GM10248 (cell line): Measurements from ENCODE around the gene OTOP3.
A peak's percentile ranks its signal among the peaks of the same experiment; 100 is the strongest.

Experiments
- CTCF ChIA-PET: fragments of 300-600 bp; sonication (Branson Sonifier 250); formaldehyde crosslinking; extraction: SDS; loops from one replicate; lab custom pipeline; 2021; ENCODE audit warnings: antibody characterized with exemption; lab: Yijun Ruan, JAX
- POLR2A ChIA-PET: fragments of 350-650 bp; sonication (Branson Sonifier 250); formaldehyde crosslinking; extraction: SDS; loops from one replicate; lab custom pipeline; 2020; ENCODE audit warnings: antibody characterized with exemption; lab: Yijun Ruan, JAX
- DNase-seq: peaks from one replicate; pipeline ENCODE4 v3.0.0; 2012; ENCODE audit errors: extremely low spot score
- TF ChIP-seq, protein P1 (sequence below): IDR thresholded peaks from 2 replicates; pipeline ENCODE4 v1.5.1; 2012; ENCODE audit warnings: mild to moderate bottlenecking, low read depth; ENCODE audit errors: extremely low read depth, missing control alignments, control extremely low read depth

Gene OTOP3

DNA sequence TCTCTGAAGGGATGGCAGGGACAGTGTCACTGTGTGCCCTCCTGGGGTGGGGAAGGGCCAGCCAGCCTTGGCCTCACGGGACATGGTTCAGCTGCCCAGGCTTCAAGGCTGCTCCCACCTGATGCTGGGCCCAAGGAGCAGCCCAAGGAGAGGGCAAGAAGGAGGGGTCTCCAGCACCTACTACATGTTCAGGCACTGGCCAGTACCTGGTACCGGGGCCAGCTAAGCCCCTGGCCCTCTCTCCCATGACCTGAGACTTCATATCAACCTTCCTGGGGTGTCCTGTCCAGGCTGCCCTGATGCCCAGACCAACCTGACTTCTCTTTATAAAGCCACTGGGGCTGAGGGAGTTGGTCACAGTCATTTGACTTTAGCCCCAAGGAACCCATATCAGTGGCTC is 13.9 kb upstream of the OTOP3 start:
- POLR2A ChIA-PET, result no interaction called here
- TF ChIP-seq, protein P1, sequence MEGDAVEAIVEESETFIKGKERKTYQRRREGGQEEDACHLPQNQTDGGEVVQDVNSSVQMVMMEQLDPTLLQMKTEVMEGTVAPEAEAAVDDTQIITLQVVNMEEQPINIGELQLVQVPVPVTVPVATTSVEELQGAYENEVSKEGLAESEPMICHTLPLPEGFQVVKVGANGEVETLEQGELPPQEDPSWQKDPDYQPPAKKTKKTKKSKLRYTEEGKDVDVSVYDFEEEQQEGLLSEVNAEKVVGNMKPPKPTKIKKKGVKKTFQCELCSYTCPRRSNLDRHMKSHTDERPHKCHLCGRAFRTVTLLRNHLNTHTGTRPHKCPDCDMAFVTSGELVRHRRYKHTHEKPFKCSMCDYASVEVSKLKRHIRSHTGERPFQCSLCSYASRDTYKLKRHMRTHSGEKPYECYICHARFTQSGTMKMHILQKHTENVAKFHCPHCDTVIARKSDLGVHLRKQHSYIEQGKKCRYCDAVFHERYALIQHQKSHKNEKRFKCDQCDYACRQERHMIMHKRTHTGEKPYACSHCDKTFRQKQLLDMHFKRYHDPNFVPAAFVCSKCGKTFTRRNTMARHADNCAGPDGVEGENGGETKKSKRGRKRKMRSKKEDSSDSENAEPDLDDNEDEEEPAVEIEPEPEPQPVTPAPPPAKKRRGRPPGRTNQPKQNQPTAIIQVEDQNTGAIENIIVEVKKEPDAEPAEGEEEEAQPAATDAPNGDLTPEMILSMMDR, result no peak
- CTCF ChIA-PET, result interaction anchor here (0.9 to 17.8 kb wide), 4 partner anchors 37 to 280 kb away, joined by 3 to 390 read pairs (median 5); partner anchors contain the start of gene MRPL58
- DNase-seq, result no peak

DNA sequence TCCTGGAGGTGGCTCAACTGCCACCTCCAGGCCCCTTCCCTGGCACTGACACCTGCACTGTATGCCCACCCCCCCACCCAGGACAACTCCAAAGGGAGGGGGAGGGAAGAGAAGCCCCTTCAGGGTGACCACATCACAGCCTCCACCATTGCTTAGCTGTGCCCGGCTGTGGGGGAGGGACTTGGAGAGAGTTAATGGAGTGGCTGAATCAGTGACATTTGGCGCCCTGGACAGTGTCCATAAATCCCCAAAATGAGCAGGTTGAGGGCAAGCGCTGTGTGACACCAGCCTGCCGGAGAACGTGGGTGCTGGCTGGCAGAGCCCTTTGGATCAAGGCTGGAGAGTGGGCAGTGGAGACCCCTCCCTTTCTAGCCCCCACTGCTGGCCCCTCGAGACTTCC is 13.5 kb upstream of the OTOP3 start:
- TF ChIP-seq, protein P1, result no peak
- no peak for DNase-seq
- CTCF ChIA-PET, result interaction anchor here (1.0 to 17.8 kb wide), 5 partner anchors 25 to 185 kb away, joined by 3 to 390 read pairs (median 4); no protein-coding TSS in a partner anchor
- POLR2A ChIA-PET, result no interaction called here

DNA sequence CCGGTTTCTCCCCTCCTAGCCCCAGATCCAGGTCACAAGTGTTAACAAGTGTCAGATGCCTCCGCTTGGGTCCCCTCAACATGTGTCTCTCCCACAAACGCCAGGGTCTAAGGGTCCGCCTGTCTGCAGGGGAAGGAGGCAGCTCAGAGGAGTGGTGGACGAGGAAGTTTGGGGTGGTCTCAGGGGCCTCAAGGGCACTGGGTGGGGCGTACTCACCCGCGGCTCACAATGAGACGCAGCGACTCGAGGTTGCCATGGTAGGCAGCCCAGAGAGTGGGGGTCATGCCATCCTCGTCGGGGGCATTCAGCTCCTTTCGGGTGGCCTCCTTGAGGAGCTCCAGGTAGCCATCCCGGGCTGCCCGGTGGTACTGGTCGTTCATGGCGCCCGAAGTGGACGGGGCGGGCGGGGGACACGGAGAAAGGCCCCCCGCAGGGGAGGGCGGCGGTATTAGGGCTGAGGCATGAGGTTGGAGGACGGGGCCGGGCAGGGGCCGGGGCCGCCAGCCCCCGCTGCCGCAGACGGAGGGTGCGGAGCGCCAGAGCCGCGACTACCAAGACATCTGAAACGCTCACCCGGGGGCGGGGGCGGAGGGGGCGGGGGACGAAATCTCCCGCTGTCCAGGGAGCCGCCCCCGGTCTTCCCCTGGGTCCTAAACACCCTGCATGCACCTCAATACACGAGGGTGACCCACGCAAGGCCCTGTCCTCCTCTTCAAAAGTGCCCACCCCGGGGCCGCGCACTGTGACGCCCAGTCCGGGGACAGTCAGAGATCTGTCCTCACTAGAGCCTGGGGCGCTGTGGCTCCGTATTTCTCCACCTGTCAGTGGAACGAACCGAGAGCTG is 12.8 kb upstream of the OTOP3 start, which contains the start of gene USH1G:
Gene USH1G, minus strand, starts transcription at position 562 of the 844 bp plus-strand sequence. Its CDS starts 182 bp downstream, at position 380.
- CTCF ChIA-PET, result interaction anchor here (0.9 to 17.8 kb wide), 14 partner anchors 9 to 279 kb away, joined by 3 to 390 read pairs (median 4); no protein-coding TSS in a partner anchor
- TF ChIP-seq, protein P1, result no peak
- POLR2A ChIA-PET, result no interaction called here
- DNase-seq, result peak; percentile 60

DNA sequence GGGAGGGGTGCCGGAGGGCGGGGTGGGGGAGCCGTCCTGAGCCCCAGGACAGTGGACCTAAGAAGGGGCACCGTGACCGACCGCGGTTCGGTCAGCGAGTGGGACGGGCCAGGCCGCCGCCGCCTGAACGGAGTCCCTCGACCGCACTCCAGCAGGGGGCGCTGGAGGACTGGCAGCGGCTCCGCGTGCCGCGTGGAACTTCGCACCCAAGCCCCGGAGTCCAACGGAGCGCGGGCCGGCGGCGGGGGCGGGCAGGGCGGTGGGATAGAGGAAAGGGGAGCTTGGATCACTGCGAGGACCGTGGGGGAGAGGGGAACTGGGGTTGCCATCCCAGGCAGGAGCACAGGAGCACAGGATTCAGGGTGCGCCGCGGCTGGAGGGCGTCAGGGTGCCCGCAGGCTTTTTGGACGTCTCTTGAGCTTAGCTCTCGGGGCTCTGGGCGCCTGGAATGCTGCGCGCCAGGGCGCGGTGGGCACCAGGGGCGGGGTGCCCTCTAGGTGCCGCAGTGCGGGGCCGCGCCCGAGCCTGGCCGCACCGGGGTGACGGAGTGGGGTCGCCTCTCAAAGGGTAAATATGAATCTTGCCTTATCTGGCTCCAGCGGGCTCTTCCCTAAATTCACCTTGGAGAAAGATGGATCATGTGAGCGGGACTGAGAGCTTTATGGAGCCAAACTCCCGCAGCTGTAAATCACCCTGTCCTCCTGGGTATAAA is 12.0 kb upstream of the OTOP3 start:
- POLR2A ChIA-PET, result no interaction called here
- DNase-seq, result peak; percentile 87
- TF ChIP-seq, protein P1, result peak; percentile 89
- CTCF ChIA-PET, result interaction anchor here (0.8 to 17.8 kb wide), 22 partner anchors 10 to 278 kb away, joined by 3 to 390 read pairs (median 3); no protein-coding TSS in a partner anchor

DNA sequence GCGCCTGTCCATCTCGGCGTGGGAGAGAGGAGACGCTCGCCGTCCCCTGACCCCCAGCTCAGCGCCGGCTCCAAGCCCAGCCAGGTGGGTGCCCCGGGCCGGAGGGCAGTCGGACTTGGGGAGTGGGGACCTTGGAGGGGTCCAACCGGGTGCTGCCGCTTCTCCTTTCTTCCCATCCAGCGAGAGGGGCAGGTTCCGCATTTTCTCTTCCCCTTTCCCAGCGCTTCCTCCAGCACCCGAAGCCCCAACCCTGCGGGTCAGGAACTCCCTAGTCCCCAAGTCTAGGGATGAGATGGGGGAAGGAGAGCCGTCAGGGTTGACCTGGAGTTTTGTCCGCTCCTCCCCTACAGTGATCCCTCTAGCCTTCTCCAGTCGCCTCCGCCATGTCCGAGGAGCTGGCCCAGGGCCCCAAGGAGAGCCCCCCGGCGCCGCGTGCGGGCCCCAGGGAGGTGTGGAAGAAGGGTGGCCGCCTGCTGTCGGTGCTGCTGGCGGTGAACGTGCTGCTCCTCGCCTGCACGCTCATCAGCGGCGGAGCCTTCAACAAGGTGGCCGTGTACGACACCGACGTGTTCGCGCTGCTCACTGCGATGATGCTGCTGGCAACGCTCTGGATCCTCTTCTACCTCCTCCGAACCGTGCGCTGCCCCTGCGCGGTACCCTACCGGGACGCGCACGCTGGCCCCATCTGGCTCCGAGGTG is 11.3 kb upstream of the OTOP3 start, which contains the start of gene OTOP2:
Gene OTOP2, plus strand, starts transcription at position 24 of the 699 bp plus-strand sequence. Its CDS starts 360 bp downstream, at position 384.
- POLR2A ChIA-PET, result no interaction called here
- CTCF ChIA-PET, result interaction anchor here (0.8 to 17.8 kb wide), 20 partner anchors 9 to 277 kb away, joined by 3 to 390 read pairs (median 3); no protein-coding TSS in a partner anchor
- TF ChIP-seq, protein P1, result no peak
- DNase-seq, result no peak

DNA sequence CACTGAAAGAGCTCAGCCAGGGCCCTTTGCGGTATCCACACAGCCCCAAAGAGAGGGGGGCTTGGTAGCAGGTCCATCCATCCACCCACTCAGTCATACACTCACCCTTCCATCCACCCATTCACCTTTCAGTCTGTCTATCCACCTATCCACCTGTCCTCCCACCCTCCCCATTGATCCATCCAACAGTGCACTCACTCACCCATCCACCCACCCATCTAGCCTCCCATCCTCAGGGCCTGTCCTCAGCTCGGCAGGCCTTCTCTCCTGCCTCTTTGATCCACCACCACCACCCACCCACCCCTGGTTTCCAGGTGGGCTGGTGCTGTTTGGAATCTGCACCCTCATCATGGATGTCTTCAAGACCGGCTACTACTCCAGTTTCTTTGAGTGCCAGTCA is 10.5 kb upstream of the OTOP3 start:
- TF ChIP-seq, protein P1, result no peak
- CTCF ChIA-PET, result interaction anchor here (0.9 to 17.8 kb wide), 5 partner anchors 8 to 249 kb away, joined by 3 to 390 read pairs (median 6); no protein-coding TSS in a partner anchor
- DNase-seq, result no peak
- POLR2A ChIA-PET, result interaction anchor here (0.6 kb wide), 1 partner anchor 34 kb away, joined by 6 read pairs; no protein-coding TSS in a partner anchor
